Parathyroid adenoma (tissue), 2 donors: ENCODE data around the gene TMEM212.

ENCODE experiments used
- H2AFZ ChIP-seq: fragments of 300-600 bp; sonication (generic); one replicate; pipeline ENCODE4 v1.7.0; 2017; ENCODE audit warnings: antibody characterized with exemption, mild to moderate bottlenecking
- H3K27ac ChIP-seq: fragments of 300-600 bp; sonication (generic); one replicate; pipeline ENCODE4 v1.7.0; 2017
- H3K27me3 ChIP-seq: fragments of 300-600 bp; sonication (generic); one replicate; pipeline ENCODE4 v1.7.0; 2017; ENCODE audit warnings: low read length; ENCODE audit not compliant: control insufficient read depth, insufficient read depth
- H3K36me3 ChIP-seq: fragments of 300-600 bp; sonication (generic); one replicate; pipeline ENCODE4 v1.7.0; 2017; ENCODE audit warnings: low read length; ENCODE audit not compliant: control insufficient read depth, insufficient read depth
- H3K4me1 ChIP-seq: fragments of 300-600 bp; sonication (generic); one replicate; pipeline ENCODE4 v1.7.0; 2017; ENCODE audit warnings: control low read depth
- H3K4me2 ChIP-seq: fragments of 300-600 bp; sonication (generic); one replicate; pipeline ENCODE4 v1.7.0; 2017; ENCODE audit warnings: low read length
- H3K4me3 ChIP-seq: fragments of 300-600 bp; sonication (generic); one replicate; pipeline ENCODE4 v1.7.0; 2017; ENCODE audit warnings: low read depth, low read length
- H3K79me2 ChIP-seq: fragments of 300-600 bp; sonication (generic); one replicate; pipeline ENCODE4 v1.7.0; 2017; ENCODE audit warnings: control low read depth
- H3K9ac ChIP-seq: fragments of 300-600 bp; sonication (generic); one replicate; pipeline ENCODE4 v1.7.0; 2017; ENCODE audit warnings: mild to moderate bottlenecking
- H3K9me3 ChIP-seq: fragments of 300-600 bp; sonication (generic); one replicate; pipeline ENCODE4 v1.7.0; 2017; ENCODE audit warnings: low read length; ENCODE audit not compliant: control insufficient read depth
- CTCF ChIP-seq: fragments of 300-600 bp; sonication (generic); IDR thresholded peaks from one replicate; pipeline ENCODE4 v1.7.0; 2017; ENCODE audit warnings: antibody characterized with exemption, mild to moderate bottlenecking
- donor health status: primary hyperparathyroidism.

Gene TMEM212

GRCh38 chr3:171883893-171884279, 40.7 kb downstream of the TMEM212 start:
- Histone ChIP-seq H3K4me3 (no peak overlapping the region), H3K27ac (no peak overlapping the region), H3K9me3 (no peaks in the 10 kb centered on the region), H3K79me2 (no peaks in the 10 kb centered on the region), H3K4me2 (no peak overlapping the region), H3K9ac (no peak overlapping the region), H3K36me3 (no peaks in the 10 kb centered on the region), H3K4me1 (no peaks in the 10 kb centered on the region), H2AFZ (no peak overlapping the region), H3K27me3 (no peaks in the 10 kb centered on the region)
- no peak for TF ChIP-seq CTCF

- Histone ChIP-seq H3K4me2 (no peak overlapping the region), H3K27ac (no peak overlapping the region), H3K4me3 (no peak overlapping the region), H3K27me3 (no peaks in the 10 kb centered on the region), H3K9me3 (no peaks in the 10 kb centered on the region), H3K79me2 (no peaks in the 10 kb centered on the region), H3K4me1 (no peaks in the 10 kb centered on the region), H3K9ac (no peak overlapping the region), H3K36me3 (no peaks in the 10 kb centered on the region), H2AFZ (no peak overlapping the region)
- TF ChIP-seq CTCF, result no peak
Measured at GRCh38 chr3:171888466-171888865, 45.3 kb downstream of the TMEM212 start.

- H3K9me3 ChIP-seq, result no peaks in the 10 kb centered on the region
- no peak overlapping the region for H3K4me3 ChIP-seq
- no peaks in the 10 kb centered on the region for H3K27me3 ChIP-seq
Measured at GRCh38 chr3:171890398-171890797, 47.2 kb downstream of the TMEM212 start.

GRCh38 chr3:171892457-171892856, 49.3 kb downstream of the TMEM212 start:
- Histone ChIP-seq H3K4me1 (no peaks in the 10 kb centered on the region), H3K79me2 (no peaks in the 10 kb centered on the region)

More at GRCh38 chr3:171890398-171890797, 47.2 kb downstream of the TMEM212 start:
- TF ChIP-seq CTCF, result no peak
- H3K27ac ChIP-seq, result no peak overlapping the region
- no peak overlapping the region for H3K9ac ChIP-seq
- no peak overlapping the region for H2AFZ ChIP-seq
- no peaks in the 10 kb centered on the region for H3K79me2 ChIP-seq
- H3K4me1 ChIP-seq, result no peaks in the 10 kb centered on the region
- no peaks in the 10 kb centered on the region for H3K36me3 ChIP-seq
- H3K4me2 ChIP-seq, result no peak overlapping the region

More at GRCh38 chr3:171892457-171892856, 49.3 kb downstream of the TMEM212 start:
- H3K9me3 ChIP-seq, result no peaks in the 10 kb centered on the region
- TF ChIP-seq CTCF, result no peak
- H3K4me3 ChIP-seq, result no peak overlapping the region
- no peak overlapping the region for H2AFZ ChIP-seq
- no peaks in the 10 kb centered on the region for H3K27me3 ChIP-seq
- no peak overlapping the region for H3K27ac ChIP-seq
- no peaks in the 10 kb centered on the region for H3K36me3 ChIP-seq
- no peak overlapping the region for H3K9ac ChIP-seq
- H3K4me2 ChIP-seq, result no peak overlapping the region
